H1 (cell line): Measurements from ENCODE around the gene OXNAD1. TPM values are rescaled to one million over a fixed set of nuclear protein-coding genes. Genes with fewer than 3 reads are reported as not detected.

Experiments
- CTCF ChIA-PET: fragments of 300-600 bp; sonication (Branson Sonifier 250); formaldehyde crosslinking; loops from one replicate; lab custom pipeline; 2021; ENCODE audit not compliant: partially characterized antibody; lab: Charles Lee
- POLR2A ChIA-PET: fragments of 300-600 bp; sonication (Branson Sonifier 250); formaldehyde crosslinking; loops from one replicate; lab custom pipeline; 2021; ENCODE audit warnings: inconsistent platforms; ENCODE audit not compliant: partially characterized antibody; lab: Charles Lee
- DNase-seq, 2 experiments: peaks; one replicate each; pipeline versions ENCODE4 v3.0.0 to v3.0.0-alpha.2; 2010 to 2022; ENCODE audit warnings: low spot score in 2 of 2, low read depth in 1 of 2, mixed read lengths in 1 of 2
- FAIRE-seq: peaks from 2 replicates; lab custom pipeline; 2011; peaks lifted over from hg19 to GRCh38; lab: Jason Lieb, UNC
- H2AFZ ChIP-seq: 2 replicates; pipeline ENCODE4 v1.8.1; 2012; ENCODE audit warnings: low read length, inconsistent platforms
- H2AK5ac ChIP-seq: 2 replicates; pipeline ENCODE4 v1.6.1; 2013; ENCODE audit warnings: low read depth, low read length
- H2BK120ac ChIP-seq: replicated peaks from 2 replicates; pipeline ENCODE3; 2013; ENCODE audit warnings: low read depth, low read length, inconsistent platforms
- H2BK12ac ChIP-seq: 2 replicates; pipeline ENCODE4 v1.6.1; 2013; ENCODE audit warnings: low read depth, low read length
- H2BK15ac ChIP-seq: 2 replicates; pipeline ENCODE4 v1.6.1; 2013; ENCODE audit warnings: low read length
- H2BK20ac ChIP-seq: 2 replicates; pipeline ENCODE4 v1.6.1; 2013; ENCODE audit warnings: low read length
- H2BK5ac ChIP-seq: 2 replicates; pipeline ENCODE4 v1.6.1; 2013; ENCODE audit warnings: low read depth, low read length
- H3K14ac ChIP-seq: 2 replicates; pipeline ENCODE4 v1.6.1; 2013; ENCODE audit warnings: inconsistent platforms; ENCODE audit not compliant: insufficient read length
- H3K18ac ChIP-seq: 2 replicates; pipeline ENCODE4 v1.6.1; 2013; ENCODE audit warnings: low read length; ENCODE audit errors: extremely low read depth
- H3K23ac ChIP-seq: 2 replicates; pipeline ENCODE4 v1.6.1; 2013; ENCODE audit warnings: inconsistent platforms; ENCODE audit not compliant: insufficient read length
- H3K23me2 ChIP-seq: 2 replicates; pipeline ENCODE4 v1.6.1; 2013; ENCODE audit warnings: low read depth, low read length
- H3K27ac ChIP-seq: 2 replicates; pipeline ENCODE4 v1.6.1; 2011; ENCODE audit warnings: low read depth, low read length, inconsistent platforms
- H3K27me3 ChIP-seq, 4 experiments: replicated peaks in 1 of 4; 1 replicate in 1 of 4; 2 replicates in 3 of 4; pipeline versions ENCODE4 v1.6.1 to v1.8.1; 2011 to 2013; ENCODE audit warnings: low read length in 3 of 4, mild to moderate bottlenecking in 3 of 4, inconsistent platforms in 2 of 4, mixed read lengths in 2 of 4, moderate library complexity in 1 of 4; ENCODE audit not compliant: control insufficient read depth in 3 of 4, insufficient read depth in 3 of 4; ENCODE audit errors: extremely low read depth in 1 of 4
- H3K36me3 ChIP-seq, 4 experiments: 2 replicates each; pipeline versions ENCODE4 v1.6.1 to v1.8.1; 2011 to 2013; ENCODE audit warnings: mild to moderate bottlenecking in 4 of 4, low read length in 3 of 4, moderate library complexity in 2 of 4, control low read depth in 1 of 4, inconsistent platforms in 1 of 4; ENCODE audit not compliant: insufficient read depth in 4 of 4, control insufficient read depth in 2 of 4
- H3K4ac ChIP-seq: replicated peaks from 2 replicates; pipeline ENCODE3; 2013; ENCODE audit warnings: low read length, low read depth, mixed read lengths, inconsistent platforms; ENCODE audit not compliant: insufficient read length
- H3K4me1 ChIP-seq, 4 experiments: replicated peaks in 1 of 4; 1 replicate in 1 of 4; 2 replicates in 3 of 4; pipeline versions ENCODE4 v1.6.1 to v1.8.1; 2011 to 2013; ENCODE audit warnings: low read length in 3 of 4, inconsistent platforms in 2 of 4, mixed read lengths in 1 of 4; ENCODE audit not compliant: insufficient read depth in 4 of 4, control insufficient read depth in 3 of 4
- H3K4me2 ChIP-seq, 2 experiments: 2 replicates each; pipeline versions ENCODE4 v1.6.1 to v1.8.1; 2011 to 2013; ENCODE audit warnings: low read depth in 2 of 2, low read length in 2 of 2, control low read depth in 1 of 2, inconsistent platforms in 1 of 2, mild to moderate bottlenecking in 1 of 2; ENCODE audit not compliant: insufficient read depth in 1 of 2
- H3K4me3 ChIP-seq, 4 experiments: fragments of 200-600, 300-600 bp in 1 of 4; sonication (generic), shearing (Covaris generic), sonication (Bioruptor Twin) in 1 of 4; 2 replicates each; pipeline versions ENCODE4 v1.5.1 to v1.8.1; 2011 to 2016; ENCODE audit warnings: low read length in 4 of 4, low read depth in 3 of 4, control low read depth in 2 of 4, inconsistent platforms in 2 of 4, mild to moderate bottlenecking in 2 of 4, mixed read lengths in 1 of 4, moderate library complexity in 1 of 4; ENCODE audit not compliant: insufficient read depth in 2 of 4; ENCODE audit errors: extremely low read depth in 1 of 4
- H3K56ac ChIP-seq: replicated peaks from 2 replicates; pipeline ENCODE3; 2013; ENCODE audit warnings: low read depth, mild to moderate bottlenecking, mixed read lengths, low read length, inconsistent platforms; ENCODE audit not compliant: insufficient read length
- H3K79me1 ChIP-seq: 2 replicates; pipeline ENCODE4 v1.6.1; 2013; ENCODE audit warnings: low read depth, low read length, control low read depth
- H3K79me2 ChIP-seq, 2 experiments: 2 replicates each; pipeline versions ENCODE4 v1.6.1 to v1.8.1; 2012 to 2013; ENCODE audit warnings: low read length in 2 of 2, mild to moderate bottlenecking in 2 of 2, inconsistent platforms in 1 of 2; ENCODE audit not compliant: insufficient read depth in 2 of 2, control insufficient read depth in 1 of 2
- H3K9ac ChIP-seq, 4 experiments: replicated peaks in 1 of 4; 1 replicate in 1 of 4; 2 replicates in 3 of 4; pipeline versions ENCODE4 v1.6.1 to v1.8.1; 2011 to 2013; ENCODE audit warnings: low read depth in 3 of 4, low read length in 3 of 4, control low read depth in 2 of 4, mild to moderate bottlenecking in 2 of 4, moderate library complexity in 2 of 4, inconsistent platforms in 1 of 4; ENCODE audit errors: extremely low read depth in 1 of 4
- H3K9me3 ChIP-seq, 2 experiments: 2 replicates each; pipeline versions ENCODE4 v1.6.1 to v1.8.1; 2012 to 2013; ENCODE audit warnings: mild to moderate bottlenecking in 2 of 2, moderate library complexity in 2 of 2, control low read depth in 1 of 2, inconsistent platforms in 1 of 2, low read depth in 1 of 2, low read length in 1 of 2, mixed read lengths in 1 of 2; ENCODE audit not compliant: insufficient read depth in 2 of 2
- H4K20me1 ChIP-seq, 2 experiments: replicated peaks in 1 of 2; 2 replicates each; pipeline versions ENCODE3 to v1.8.1; 2011 to 2013; ENCODE audit warnings: inconsistent platforms in 2 of 2, low read length in 2 of 2, mild to moderate bottlenecking in 1 of 2; ENCODE audit not compliant: insufficient read depth in 2 of 2, control insufficient read depth in 1 of 2
- H4K5ac ChIP-seq: 2 replicates; pipeline ENCODE4 v1.6.1; 2013; ENCODE audit warnings: low read length, low read depth, mixed read lengths, inconsistent platforms; ENCODE audit not compliant: insufficient read length
- H4K8ac ChIP-seq: 2 replicates; pipeline ENCODE4 v1.8.0; 2013; ENCODE audit warnings: mild to moderate bottlenecking, moderate library complexity, low read length, inconsistent platforms; ENCODE audit not compliant: insufficient read depth; ENCODE audit errors: extremely low read depth
- H4K91ac ChIP-seq: replicated peaks from 2 replicates; pipeline ENCODE3; 2013; ENCODE audit warnings: low read length, mixed read lengths, inconsistent platforms; ENCODE audit not compliant: insufficient read length
- BRCA1 ChIP-seq: IDR thresholded peaks from 2 replicates; pipeline ENCODE4 v1.6.1; 2012; ENCODE audit warnings: low read depth, low read length, improper control_type of control experiment
- EGR1 ChIP-seq: IDR thresholded peaks from 2 replicates; pipeline ENCODE4 v1.6.1; 2011; ENCODE audit warnings: low read depth, low read length, borderline replicate concordance
- EZH2 ChIP-seq: fragments of 200-600 bp; sonication (generic); IDR thresholded peaks from 2 replicates; pipeline ENCODE4 v1.7.1; 2012; ENCODE audit warnings: low read depth, mild to moderate bottlenecking, moderate library complexity, low read length, inconsistent platforms; ENCODE audit not compliant: severe bottlenecking
- KDM1A ChIP-seq: fragments of 200-600, 300-600 bp; sonication (generic); IDR thresholded peaks from 2 replicates; pipeline ENCODE4 v1.7.1; 2016; ENCODE audit warnings: mild to moderate bottlenecking, low read length, borderline replicate concordance
- MAFK ChIP-seq: IDR thresholded peaks from 2 replicates; pipeline ENCODE4 v1.6.1; 2012; ENCODE audit warnings: low read depth, mild to moderate bottlenecking, improper control_type of control experiment, low read length
- POLR2AphosphoS5 ChIP-seq: IDR thresholded peaks from 2 replicates; pipeline ENCODE4 v1.6.1; 2011; ENCODE audit warnings: low read depth, low read length
- RAD21 ChIP-seq, 2 experiments: IDR thresholded peaks in 1 of 2; conservative IDR thresholded peaks in 1 of 2; 2 replicates each; pipeline ENCODE4 v1.6.1; 2011; ENCODE audit warnings: low read depth in 2 of 2, low read length in 2 of 2, improper control_type of control experiment in 1 of 2, inconsistent platforms in 1 of 2, mild to moderate bottlenecking in 1 of 2, moderate library complexity in 1 of 2
- RBBP5 ChIP-seq: IDR thresholded peaks from 2 replicates; pipeline ENCODE4 v1.7.1; 2012; ENCODE audit warnings: low read depth, mild to moderate bottlenecking, inconsistent platforms, low read length, moderate library complexity, borderline replicate concordance
- SIRT6 ChIP-seq: IDR thresholded peaks from one replicate; pipeline ENCODE4 v1.7.1; 2012; ENCODE audit warnings: low read length, inconsistent platforms
- SUZ12 ChIP-seq: fragments of 200-600 bp; sonication (generic); IDR thresholded peaks from 2 replicates; pipeline ENCODE4 v1.6.1; 2012; ENCODE audit warnings: mild to moderate bottlenecking, inconsistent platforms, low read length, moderate library complexity, mixed read lengths
- TAF7 ChIP-seq: optimal IDR thresholded peaks from 2 replicates; pipeline ENCODE3; 2011; ENCODE audit warnings: low read depth, mild to moderate bottlenecking, inconsistent platforms, low read length, moderate library complexity, borderline replicate concordance
- TEAD4 ChIP-seq: IDR thresholded peaks from 2 replicates; pipeline ENCODE4 v1.6.1; 2012; ENCODE audit warnings: low read depth, low read length, inconsistent platforms, mixed read lengths
- ZNF274 ChIP-seq: IDR thresholded peaks from 2 replicates; pipeline ENCODE4 v1.7.0; 2012; ENCODE audit warnings: low read length, borderline replicate concordance; ENCODE audit errors: extremely low read depth
- WGBS, 2 experiments: shearing (Covaris generic) in 1 of 2; methylation state at CpG; one replicate each; pipeline versions ENCODE4 v1.1.6 to v1.1.7; 2013 to 2015; ENCODE audit warnings: low lambda C conversion rate in 2 of 2, mixed read lengths in 2 of 2, inconsistent platforms in 1 of 2, low coverage in 1 of 2, missing lambda C conversion rate in 1 of 2; ENCODE audit not compliant: insufficient replicate concordance in 2 of 2, insufficient coverage in 1 of 2, insufficient read length in 1 of 2; ENCODE audit errors: extremely low coverage in 1 of 2, missing lambda C conversion rate in 1 of 2; 5-methylcytosine and 5-hydroxymethylcytosine counted together
- polyA plus RNA-seq, 7 experiments: library from polyadenylated mRNA; depleted of rRNA in 3 of 7; stranded (reverse) in 5 of 7; unstranded in 2 of 7; fragments of >200 nt in 5 of 7; fragments of 200-250 nt in 2 of 7; gene quantifications; 1 replicate in 5 of 7; 2 replicates in 1 of 7; 4 replicates in 1 of 7; pipeline versions ENCODE4 v1.2.1 to v1.2.3, GENCODE V29; 2011 to 2013; ENCODE audit warnings: missing spikeins in 2 of 7, mixed read lengths in 2 of 7
- total RNA-seq: library from RNA; stranded (reverse); fragmentation: NEBNext Ultra II Directional; extraction: Animal tissue kit (Norgen Biotek cat#: 25700); gene quantifications from 2 replicates; pipeline ENCODE4 v1.2.1, GENCODE V29; 2021

Gene OXNAD1
- total and polyA plus RNA-seq, 2 of the 8 experiments (the other 6 are each of a cell fraction or from before 2014, with no cell fraction given) = 14.9 to 24.8 TPM

DNA sequence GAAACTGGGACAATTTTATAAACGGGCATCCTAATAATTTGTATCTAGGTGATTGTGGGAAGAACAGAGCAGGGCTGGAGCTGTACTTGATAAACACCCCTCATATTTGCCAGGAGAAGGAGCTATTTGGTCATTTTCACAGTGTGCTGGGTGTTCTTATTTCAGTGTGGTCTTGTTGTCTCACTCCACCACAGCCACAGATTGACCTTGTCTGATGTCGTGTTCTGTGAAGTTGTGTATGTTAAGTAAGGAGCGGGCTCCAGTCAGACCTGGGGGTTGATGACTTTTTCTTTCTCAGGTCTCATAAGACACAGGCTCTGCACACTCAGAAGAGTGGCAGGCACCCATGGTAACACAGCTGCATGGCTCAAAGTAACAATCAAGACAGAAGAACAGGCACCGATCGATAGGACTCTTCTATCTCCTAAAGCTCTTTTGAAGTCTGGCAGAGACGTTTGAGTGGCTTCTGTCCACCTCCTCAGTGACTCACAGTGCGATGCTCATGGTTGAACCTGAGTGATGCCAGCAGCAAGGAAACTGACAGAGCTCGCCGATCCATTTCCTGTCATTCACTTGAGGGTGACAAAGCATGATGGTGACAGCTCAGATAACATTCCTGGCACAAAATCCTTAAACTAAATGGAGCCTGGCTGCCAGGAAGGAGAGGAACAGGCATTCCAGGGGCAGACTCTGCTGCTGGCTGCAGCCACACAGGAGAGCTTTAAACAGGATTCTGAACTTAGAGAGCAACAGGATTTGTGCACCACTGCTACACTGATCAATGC, 21.1 kb upstream of the OXNAD1 start:
- ChIA-PET CTCF (interaction anchor here (0.6 to 2.9 kb wide), 13 partner anchors 8 to 982 kb away, joined by 3 to 15 read pairs (median 3); no protein-coding TSS in a partner anchor), POLR2A (interaction anchor here (1.2 kb wide), 1 partner anchor 12 kb away, joined by 4 read pairs; no protein-coding TSS in a partner anchor)
- no peak overlapping the region for H3K56ac ChIP-seq
- no peak overlapping the region for H3K4ac ChIP-seq
- no peak overlapping the region for H3K14ac ChIP-seq
- no peaks in the 10 kb centered on the region for H3K36me3 ChIP-seq
- FAIRE-seq = no peak
- no peak overlapping the region for H3K27ac ChIP-seq
- no peaks in the 10 kb centered on the region for H3K9me3 ChIP-seq
- no peak overlapping the region for H2BK12ac ChIP-seq
- no peak overlapping the region for H2AK5ac ChIP-seq
- no peak overlapping the region for H2BK120ac ChIP-seq
- H4K91ac ChIP-seq = no peak overlapping the region
- H3K79me1 ChIP-seq = no peaks in the 10 kb centered on the region
- H3K4me2 ChIP-seq = no peak overlapping the region
- H2BK5ac ChIP-seq = no peak overlapping the region
- H3K4me3 ChIP-seq = no peak overlapping the region
- H2BK15ac ChIP-seq = no peak overlapping the region
- no peaks in the 10 kb centered on the region for H3K23me2 ChIP-seq
- H2BK20ac ChIP-seq = no peak overlapping the region
- no peak overlapping the region for H4K5ac ChIP-seq
- 0 out of 7 replicates have a peak, but pooled peaks cover 0 to 4% (median 0%) of the 10 kb centered on the region in 4 experiments for H3K4me1 ChIP-seq
- no peaks in the 10 kb centered on the region for H4K20me1 ChIP-seq
- H2AFZ ChIP-seq = no peak overlapping the region
- no peaks in the 10 kb centered on the region for H3K27me3 ChIP-seq
- no peak overlapping the region for H3K23ac ChIP-seq
- H3K9ac ChIP-seq = no peak overlapping the region
- no peak for DNase-seq
- H3K18ac ChIP-seq = no peak overlapping the region
- no peaks in the 10 kb centered on the region for H3K79me2 ChIP-seq
- H4K8ac ChIP-seq = no peak overlapping the region
- 93% methylated on average over 9 of the region's 9 CpGs; no CpG with 5 or more reads in 1 of the 2 experiments for WGBS, 2 experiments
- no peak for TF ChIP-seq SUZ12
- TF ChIP-seq MAFK = no peak
- TF ChIP-seq BRCA1 = no peak
- no peak for TF ChIP-seq TAF7
- TF ChIP-seq POLR2AphosphoS5 = no peak
- no peak for TF ChIP-seq RAD21 (IDR thresholded peaks at IDR 0.05 in 1 of 2, conservative IDR thresholded peaks at IDR 0.05 in 1 of 2; ENCODE audit: low read depth in 2 of 2, low read length in 2 of 2)
- no peak for TF ChIP-seq KDM1A
- no peak for TF ChIP-seq ZNF274
- no peak for TF ChIP-seq EGR1
- no peak for TF ChIP-seq SIRT6
- no peak for TF ChIP-seq EZH2
- no peak for TF ChIP-seq RBBP5
- no peak for TF ChIP-seq TEAD4
